HUES48 (cell line): ENCODE measurements around the gene EML6.

Experiments
- H3K27ac ChIP-seq: one replicate; pipeline ENCODE4 v1.7.0; 2013; ENCODE audit warnings: low read depth, low read length, inconsistent platforms
- H3K27me3 ChIP-seq: 2 replicates; pipeline ENCODE4 v1.6.1; 2013; ENCODE audit warnings: mild to moderate bottlenecking, low read length; ENCODE audit not compliant: control insufficient read depth, insufficient read depth
- H3K36me3 ChIP-seq: 2 replicates; pipeline ENCODE4 v1.6.1; 2013; ENCODE audit warnings: low read length; ENCODE audit not compliant: control insufficient read depth, insufficient read depth
- H3K4me1 ChIP-seq: 2 replicates; pipeline ENCODE4 v1.6.1; 2013; ENCODE audit warnings: mild to moderate bottlenecking, low read length; ENCODE audit not compliant: control insufficient read depth, insufficient read depth
- H3K4me3 ChIP-seq: 2 replicates; pipeline ENCODE4 v1.5.1; 2013; ENCODE audit warnings: mild to moderate bottlenecking, low read depth, low read length
- H3K9ac ChIP-seq: 2 replicates; pipeline ENCODE4 v1.6.1; 2013; ENCODE audit warnings: mild to moderate bottlenecking, low read depth, low read length, moderate library complexity
- H3K9me3 ChIP-seq: 2 replicates; pipeline ENCODE4 v1.6.1; 2013; ENCODE audit warnings: low read length; ENCODE audit not compliant: control insufficient read depth, insufficient read depth

EML6 gene

DNA sequence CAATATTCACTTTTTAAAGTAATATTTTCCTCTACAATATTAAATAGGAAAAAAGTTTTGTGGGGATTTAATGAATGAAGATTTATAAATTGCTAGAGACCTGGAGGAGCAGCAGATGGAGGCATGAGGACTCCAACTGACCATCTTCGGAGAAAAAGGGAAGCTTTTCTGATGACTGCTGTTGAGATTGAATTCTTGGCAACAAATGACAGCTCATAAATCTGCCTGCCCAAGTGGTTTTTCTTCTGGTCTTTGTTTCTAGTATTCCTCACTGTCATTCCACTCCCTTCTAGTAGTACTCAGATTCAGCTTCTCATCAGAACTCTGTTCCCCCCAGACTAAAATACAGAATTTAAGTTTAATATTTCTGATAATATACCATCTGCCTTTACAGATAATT, 157.0 kb downstream of the EML6 start:
- no peak overlapping the region for H3K9ac ChIP-seq
- no peak overlapping the region for H3K27ac ChIP-seq
- no peaks in the 10 kb centered on the region for H3K9me3 ChIP-seq
- no peak overlapping the region for H3K4me3 ChIP-seq
- no peaks in the 10 kb centered on the region for H3K27me3 ChIP-seq
- H3K4me1 ChIP-seq: no peaks in the 10 kb centered on the region
- H3K36me3 ChIP-seq: no peaks in the 10 kb centered on the region

GRCh38 chr2:54881759-54882158, 158.3 kb downstream of the EML6 start:
- no peaks in the 10 kb centered on the region for H3K36me3 ChIP-seq
- no peaks in the 10 kb centered on the region for H3K4me1 ChIP-seq
- H3K27ac ChIP-seq: no peak overlapping the region
- H3K4me3 ChIP-seq: no peak overlapping the region
- no peaks in the 10 kb centered on the region for H3K27me3 ChIP-seq
- H3K9ac ChIP-seq: no peak overlapping the region
- no peaks in the 10 kb centered on the region for H3K9me3 ChIP-seq

DNA sequence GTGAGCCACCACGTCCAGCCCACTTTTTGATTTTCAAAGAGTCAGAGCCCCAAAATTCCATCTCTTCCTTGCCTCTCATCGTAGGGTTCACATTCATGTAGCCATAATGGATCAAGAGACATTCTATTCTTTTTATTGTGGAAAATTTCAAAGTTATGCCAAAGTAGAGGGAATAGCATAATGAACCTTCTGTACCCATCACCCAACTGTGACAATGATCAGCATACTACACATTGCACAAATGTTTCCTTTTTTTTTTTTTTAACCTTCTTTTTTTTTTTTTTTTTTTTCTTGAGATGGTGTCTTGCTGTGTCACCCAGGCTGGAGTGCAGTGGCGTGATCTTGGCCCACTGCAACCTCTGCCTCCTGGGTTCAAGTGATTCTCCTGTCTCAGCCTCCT, 162.4 kb downstream of the EML6 start:
- H3K27me3 ChIP-seq: no peaks in the 10 kb centered on the region
- no peaks in the 10 kb centered on the region for H3K36me3 ChIP-seq
- no peak overlapping the region for H3K9ac ChIP-seq
- no peaks in the 10 kb centered on the region for H3K9me3 ChIP-seq
- H3K4me1 ChIP-seq: no peaks in the 10 kb centered on the region
- no peak overlapping the region for H3K27ac ChIP-seq
- H3K4me3 ChIP-seq: no peak overlapping the region

- Histone ChIP-seq H3K4me3 (no peak overlapping the region), H3K9ac (no peak overlapping the region), H3K27ac (no peak overlapping the region), H3K36me3 (no peaks in the 10 kb centered on the region), H3K27me3 (no peaks in the 10 kb centered on the region), H3K9me3 (no peaks in the 10 kb centered on the region), H3K4me1 (no peaks in the 10 kb centered on the region)
Observed at GRCh38 chr2:54887850-54888545, 164.5 kb downstream of the EML6 start.

DNA sequence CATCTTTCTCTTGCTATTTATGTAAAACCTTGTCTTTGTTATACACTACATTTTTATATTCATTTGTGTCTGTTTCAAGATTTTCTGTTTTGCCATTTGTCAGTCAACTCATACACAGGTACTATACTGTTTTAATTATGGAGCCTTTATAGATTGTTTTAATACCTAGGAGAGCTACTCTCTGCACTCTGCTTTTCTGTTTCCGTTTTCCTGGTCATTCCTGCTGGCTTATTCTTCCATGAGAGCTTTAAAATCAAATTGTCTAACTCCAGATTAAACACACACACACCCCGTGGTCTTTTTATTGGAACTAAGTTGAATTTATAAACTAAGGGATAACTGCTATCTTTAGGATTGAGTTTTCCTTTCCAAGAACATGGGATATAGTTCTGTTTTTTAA, 165.6 kb downstream of the EML6 start:
- Histone ChIP-seq H3K27ac (no peak overlapping the region), H3K4me3 (no peak overlapping the region), H3K9me3 (no peaks in the 10 kb centered on the region), H3K36me3 (no peaks in the 10 kb centered on the region), H3K27me3 (no peaks in the 10 kb centered on the region), H3K9ac (no peak overlapping the region), H3K4me1 (no peaks in the 10 kb centered on the region)

- no peaks in the 10 kb centered on the region for H3K27me3 ChIP-seq
- H3K27ac ChIP-seq: no peak overlapping the region
- no peaks in the 10 kb centered on the region for H3K4me1 ChIP-seq
- no peaks in the 10 kb centered on the region for H3K36me3 ChIP-seq
- H3K4me3 ChIP-seq: no peak overlapping the region
- no peak overlapping the region for H3K9ac ChIP-seq
- no peaks in the 10 kb centered on the region for H3K9me3 ChIP-seq
Observed at GRCh38 chr2:54891909-54892308, 168.4 kb downstream of the EML6 start.

DNA sequence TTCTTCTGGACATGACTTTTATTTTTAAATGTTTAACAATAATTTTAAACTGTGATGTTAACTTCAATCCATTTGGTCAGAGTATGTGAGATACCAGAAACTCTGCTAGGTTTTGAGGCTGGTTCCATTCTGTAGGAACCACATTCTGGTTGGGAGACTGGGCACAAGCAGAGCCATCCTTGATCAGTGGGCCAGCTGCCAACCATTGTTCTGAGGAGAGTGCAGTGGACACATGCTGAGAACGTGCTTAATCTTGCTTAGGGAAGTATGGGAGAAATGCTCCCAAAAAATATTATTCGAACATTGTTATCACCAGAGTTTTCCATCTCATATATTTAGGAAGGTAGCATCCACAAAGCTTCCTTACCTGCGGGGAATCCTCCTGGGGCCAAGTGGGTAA, 171.0 kb downstream of the EML6 start:
- Histone ChIP-seq H3K4me3 (no peak overlapping the region), H3K4me1 (no peaks in the 10 kb centered on the region), H3K36me3 (no peaks in the 10 kb centered on the region), H3K9me3 (no peaks in the 10 kb centered on the region), H3K27me3 (no peaks in the 10 kb centered on the region), H3K27ac (no peak overlapping the region), H3K9ac (no peak overlapping the region)

DNA sequence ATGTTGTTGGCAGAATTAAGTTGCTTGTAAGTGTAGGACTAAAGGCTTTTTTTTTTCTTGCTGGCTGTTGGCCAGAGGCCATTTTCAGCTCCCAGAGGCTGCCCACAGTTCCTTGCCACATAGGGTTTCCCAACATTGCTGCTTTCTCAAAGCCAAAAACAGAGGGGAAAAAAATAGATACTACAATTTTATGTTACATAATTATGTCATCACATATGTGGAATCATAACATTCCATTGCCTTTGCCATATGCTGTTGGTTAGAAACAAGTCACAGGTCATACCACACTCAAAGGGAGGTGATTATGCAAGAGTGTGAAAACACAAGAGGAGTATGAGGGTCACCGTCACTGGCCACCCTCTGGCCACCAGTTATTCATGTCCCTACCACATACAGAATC, 172.3 kb downstream of the EML6 start:
- Histone ChIP-seq H3K4me3 (no peak overlapping the region), H3K36me3 (no peaks in the 10 kb centered on the region), H3K27ac (no peak overlapping the region), H3K9ac (no peak overlapping the region), H3K4me1 (no peaks in the 10 kb centered on the region), H3K9me3 (no peaks in the 10 kb centered on the region), H3K27me3 (no peaks in the 10 kb centered on the region)

DNA sequence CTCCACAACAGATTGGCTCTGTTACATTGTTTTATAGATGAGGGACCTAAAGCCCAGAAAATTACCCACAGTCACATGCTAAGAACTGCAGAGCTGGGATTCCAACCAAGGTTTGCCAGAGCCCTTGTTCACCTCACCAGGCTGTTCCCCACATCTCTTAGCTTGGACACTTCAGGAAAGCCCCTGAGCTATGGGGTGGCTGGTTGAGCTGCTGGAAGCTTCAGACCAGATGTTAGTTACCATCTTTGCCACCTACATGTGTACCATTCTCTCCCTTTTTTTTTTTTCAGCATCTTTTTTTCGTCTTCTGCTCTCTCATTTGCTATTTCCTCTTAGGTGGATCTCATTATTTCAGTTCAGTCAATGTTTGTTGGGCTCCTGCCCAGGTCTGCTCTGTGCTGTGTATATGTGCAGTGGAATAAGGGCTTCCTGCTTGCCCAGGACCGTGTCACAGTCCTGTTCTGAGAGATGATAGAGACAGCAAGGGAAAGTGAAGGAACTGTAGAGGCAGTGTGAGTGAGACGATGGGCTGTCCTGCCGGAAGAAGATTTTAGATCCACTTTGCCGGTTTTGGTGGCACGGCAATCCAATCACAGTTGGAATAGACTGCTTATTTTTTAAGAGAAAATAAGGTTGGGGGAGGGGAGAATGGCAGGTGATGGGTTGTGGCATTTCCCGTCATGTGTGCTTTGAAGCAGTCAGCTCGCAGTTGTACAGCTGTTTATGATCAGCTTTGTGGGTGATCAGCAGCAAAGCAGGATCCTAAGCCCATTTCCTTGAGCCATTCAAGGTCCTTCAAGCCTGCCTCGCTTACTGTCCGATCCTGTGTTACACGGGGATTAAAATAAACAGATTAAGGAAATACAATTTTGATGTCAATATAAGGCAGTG, 174.2 kb downstream of the EML6 start:
- Histone ChIP-seq H3K4me3 (no peak overlapping the region), H3K9ac (no peak overlapping the region), H3K27me3 (no peaks in the 10 kb centered on the region), H3K27ac (no peak overlapping the region), H3K9me3 (no peaks in the 10 kb centered on the region), H3K36me3 (no peaks in the 10 kb centered on the region), H3K4me1 (no peaks in the 10 kb centered on the region)

DNA sequence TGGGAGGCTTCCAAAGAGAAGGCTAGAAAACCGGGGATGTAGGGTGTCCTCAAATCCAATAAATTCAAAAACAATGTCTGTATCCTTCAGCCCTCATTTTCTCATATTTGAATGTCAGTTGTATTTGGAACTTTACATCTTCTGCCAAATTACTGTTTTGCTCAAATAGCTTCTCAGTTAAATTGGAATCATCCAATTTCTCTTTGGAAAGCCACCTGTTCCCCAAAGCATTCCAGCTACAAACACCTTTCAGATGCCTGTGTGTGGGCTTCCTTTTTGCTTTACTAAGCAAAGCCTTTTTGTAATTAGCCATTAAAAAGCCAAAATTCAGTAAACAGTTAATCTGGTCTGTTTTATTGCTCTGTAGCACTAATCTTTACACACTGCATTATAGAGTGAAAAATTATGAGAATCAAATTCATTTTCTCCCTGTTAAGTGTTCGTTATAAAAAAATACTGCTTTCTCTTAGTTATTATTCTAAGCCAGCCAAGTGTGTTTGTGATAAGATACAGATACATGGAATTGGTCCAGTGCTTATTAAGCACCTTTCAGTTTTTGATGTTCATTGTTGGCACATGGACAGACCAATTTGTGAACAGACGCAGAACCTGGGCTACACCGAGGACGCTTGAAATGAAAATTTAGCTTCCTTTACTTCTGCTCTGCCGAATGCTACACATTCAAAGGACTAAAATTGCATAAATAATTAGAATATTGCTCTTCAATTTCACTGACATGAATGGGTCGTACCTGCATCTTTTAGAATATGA, 175.2 kb downstream of the EML6 start:
- H3K9me3 ChIP-seq: no peaks in the 10 kb centered on the region
- H3K9ac ChIP-seq: no peak overlapping the region
- no peaks in the 10 kb centered on the region for H3K36me3 ChIP-seq
- H3K4me1 ChIP-seq: no peaks in the 10 kb centered on the region
- no peak overlapping the region for H3K4me3 ChIP-seq
- no peak overlapping the region for H3K27ac ChIP-seq
- no peaks in the 10 kb centered on the region for H3K27me3 ChIP-seq
